ENCODE results near the gene AQP2.

Gene AQP2

GRCh38 chr12:49920915-49921286 lies 29.6 kb upstream of the AQP2 start:
- DNase-seq = no peak

DNA sequence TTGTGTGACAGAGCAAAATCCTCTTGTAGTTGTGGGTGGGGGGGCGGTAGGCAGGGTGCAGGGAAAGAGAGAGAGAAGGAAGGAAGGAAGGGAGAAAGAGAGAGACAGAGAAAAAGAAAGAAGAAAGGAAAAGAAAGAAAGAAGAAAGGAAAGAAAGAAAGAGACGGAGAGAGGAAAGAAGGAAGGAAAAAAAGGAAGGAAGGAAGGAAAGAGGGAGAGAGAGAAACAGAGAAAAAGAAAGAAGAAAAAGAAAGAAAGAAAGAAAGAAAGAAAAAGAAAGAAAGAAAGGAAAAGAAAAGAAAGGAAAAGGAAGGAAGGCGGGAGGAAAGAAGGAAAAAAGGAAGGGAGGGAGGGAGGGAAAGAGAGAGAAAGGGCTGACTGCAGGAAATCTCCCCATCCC lies 29.2 kb upstream of the AQP2 start:
- DNase-seq = no peak

DNA sequence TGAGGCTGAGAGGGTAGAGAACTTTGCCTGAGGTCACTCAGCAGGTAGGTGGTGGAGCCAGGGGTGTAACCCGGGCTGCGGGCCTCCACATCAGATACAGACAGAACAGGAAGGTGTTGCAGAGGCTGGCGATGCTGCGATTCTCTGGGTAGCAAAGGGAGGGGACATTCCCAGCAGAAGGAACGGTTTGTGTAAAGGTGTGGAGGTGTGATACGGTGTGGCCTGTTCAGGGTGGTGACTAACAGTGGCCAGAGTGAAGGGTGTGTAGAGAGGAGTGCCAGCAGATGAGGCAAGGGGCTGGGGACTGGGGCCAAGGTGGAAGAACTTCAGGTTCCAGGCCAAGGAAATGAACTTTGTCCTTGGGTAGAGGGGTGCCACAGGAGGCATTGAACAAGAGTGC lies 28.6 kb upstream of the AQP2 start:
- no peak for DNase-seq

GRCh38 chr12:49922349-49923034 lies 28.0 kb upstream of the AQP2 start:
- no peak for DNase-seq

DNA sequence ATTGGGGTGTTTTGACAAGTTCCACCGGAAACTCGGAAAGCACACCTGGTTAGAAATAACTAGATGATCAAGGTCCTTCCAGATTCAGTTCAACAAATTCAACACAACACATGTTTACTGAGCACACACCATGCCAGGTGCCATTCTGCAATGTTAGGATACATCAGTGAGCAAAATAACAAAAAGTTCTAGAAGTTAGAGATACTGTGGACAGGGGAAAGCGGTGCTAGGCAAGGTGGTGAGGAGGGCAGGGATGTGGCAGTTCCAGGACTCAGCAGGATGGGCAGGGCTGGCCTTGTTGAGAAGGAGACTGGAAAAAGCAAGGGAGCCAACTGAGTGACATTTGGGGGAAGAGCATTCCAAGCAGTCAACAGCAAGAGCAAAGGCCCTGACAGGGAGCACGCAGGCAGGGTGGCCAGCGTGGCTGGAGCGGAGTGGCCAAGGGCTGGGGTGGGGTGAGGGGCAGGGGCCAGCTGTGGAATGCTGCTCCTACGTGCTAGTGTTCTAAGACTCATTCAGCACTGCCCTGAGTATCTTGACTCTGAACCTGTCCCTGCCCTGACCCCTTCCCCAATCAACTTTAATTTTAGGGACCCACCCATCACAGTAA lies 27.4 kb upstream of the AQP2 start:
- DNase-seq = no peak

- DNase-seq = no peak
These were observed 26.5 kb upstream of the AQP2 start for GRCh38 chr12:49923880-49924556.

DNA sequence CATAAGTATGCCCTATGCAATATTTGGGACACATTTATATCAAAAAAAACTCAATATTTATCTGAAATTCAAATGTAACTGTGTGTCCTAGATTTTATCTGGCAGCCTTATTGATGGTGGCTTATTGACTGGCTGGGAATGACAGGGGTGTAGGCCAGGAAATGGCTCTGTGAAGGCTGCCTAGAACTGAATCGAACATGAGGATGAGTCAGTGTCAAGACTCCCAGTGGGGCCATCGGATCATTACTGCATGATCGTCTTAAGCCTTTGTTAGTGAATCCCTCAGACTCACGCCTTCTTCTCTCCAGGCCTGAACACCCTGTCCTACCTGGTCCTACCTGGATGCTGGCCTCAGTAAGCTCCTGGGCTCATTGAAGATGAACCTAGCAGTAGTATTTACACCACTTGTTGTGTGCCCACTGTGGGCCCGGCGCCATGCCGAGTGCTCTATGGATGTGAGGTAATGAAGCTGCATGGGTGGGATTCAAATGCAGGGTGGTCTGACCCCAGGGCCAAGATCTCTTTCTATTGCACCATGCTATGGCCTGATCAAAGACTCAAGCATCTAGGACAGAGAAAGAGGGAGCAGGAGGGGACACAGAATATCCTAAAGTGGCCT lies 25.8 kb upstream of the AQP2 start:
- no peak for DNase-seq

- DNase-seq = no peak
These were observed 24.9 kb upstream of the AQP2 start for GRCh38 chr12:49925433-49926204.

DNA sequence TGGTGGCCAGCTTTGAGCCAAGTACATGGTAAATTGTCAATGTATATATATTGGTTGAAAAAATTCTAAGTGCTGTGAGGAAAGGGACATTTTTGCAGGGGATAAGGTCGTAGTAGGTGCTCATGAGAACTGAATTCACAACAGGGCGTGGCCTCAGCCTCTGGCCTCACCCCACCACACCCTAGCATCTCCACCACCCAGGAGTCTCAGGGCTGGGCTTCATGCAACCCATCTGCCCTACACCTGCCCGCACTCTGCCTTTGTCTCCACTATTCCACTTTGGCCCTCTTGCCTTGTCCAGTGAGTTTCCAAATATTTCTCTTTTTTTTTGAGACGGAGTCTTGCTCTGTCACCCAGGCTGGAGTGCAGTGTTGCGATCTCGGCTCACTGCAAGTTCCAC lies 22.1 kb upstream of the AQP2 start:
- DNase-seq = no peak

- DNase-seq = no peak
These were observed 21.0 kb upstream of the AQP2 start for GRCh38 chr12:49929581-49929980.

DNA sequence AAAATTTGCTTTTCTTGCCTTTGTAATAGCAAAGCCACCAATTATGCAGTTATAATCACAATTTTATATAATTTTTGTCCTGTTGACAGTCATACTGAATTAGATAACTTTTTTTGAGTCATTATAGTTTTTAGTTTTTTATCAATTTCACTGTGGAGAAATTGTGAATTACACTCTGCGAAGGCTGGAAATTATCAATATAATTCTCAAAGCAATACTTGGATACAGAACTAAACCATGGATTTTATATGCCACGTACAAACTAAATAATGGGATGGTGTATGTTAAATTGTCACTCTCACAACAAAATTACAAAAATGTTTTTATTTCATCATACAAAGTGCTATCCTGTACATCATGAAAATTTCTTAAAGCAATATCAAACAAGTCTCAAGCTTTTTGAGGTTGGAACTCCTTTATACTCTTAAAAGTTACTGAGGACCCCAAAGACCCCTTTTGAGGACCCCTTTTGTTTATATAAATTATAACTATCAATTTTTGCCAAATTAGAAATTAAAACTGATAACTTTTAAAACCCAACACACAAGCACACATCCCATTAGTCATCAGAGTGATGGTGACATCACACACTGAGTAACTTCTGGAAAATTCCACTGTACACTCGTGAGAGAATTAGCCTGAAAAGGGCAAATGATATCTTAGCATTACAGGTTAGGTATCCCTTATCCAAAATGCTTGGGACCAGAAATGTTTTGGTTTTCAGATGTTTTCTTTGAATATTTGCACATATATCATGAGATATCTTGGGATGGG lies 19.8 kb upstream of the AQP2 start:
- DNase-seq = no peak

- DNase-seq = no peak
These were observed 18.5 kb upstream of the AQP2 start for GRCh38 chr12:49932023-49932422.

DNA sequence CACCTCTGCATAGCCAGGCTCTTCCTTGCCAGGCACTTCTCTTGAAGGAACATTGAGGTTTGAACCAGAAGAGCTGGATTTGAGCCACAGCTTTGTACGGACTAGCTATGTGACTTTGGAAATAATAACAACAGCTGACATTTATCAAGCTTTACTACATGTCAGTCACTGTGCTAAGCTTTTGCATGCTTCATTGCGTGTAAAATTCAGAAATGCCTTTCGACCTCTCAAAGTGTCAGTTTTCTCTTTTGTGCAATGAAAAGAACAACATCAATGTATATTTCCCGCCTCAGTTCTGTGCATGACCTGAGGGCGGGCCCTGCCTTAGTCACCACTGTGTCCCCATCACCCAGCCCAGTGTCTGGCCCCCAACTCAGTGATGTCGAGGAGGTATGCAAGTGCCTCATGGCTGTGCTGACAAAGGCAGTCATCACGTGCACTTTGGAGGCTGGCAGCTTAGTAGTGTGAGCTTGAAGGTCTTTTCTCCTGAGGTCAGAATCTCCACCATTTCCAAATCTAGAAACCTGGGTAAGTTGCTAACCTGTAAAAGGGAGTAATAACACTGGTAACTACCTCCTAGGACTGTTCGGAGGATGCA lies 17.9 kb upstream of the AQP2 start:
- no peak for DNase-seq

- DNase-seq = no peak
These were observed 16.7 kb upstream of the AQP2 start for GRCh38 chr12:49933796-49934195.

DNA sequence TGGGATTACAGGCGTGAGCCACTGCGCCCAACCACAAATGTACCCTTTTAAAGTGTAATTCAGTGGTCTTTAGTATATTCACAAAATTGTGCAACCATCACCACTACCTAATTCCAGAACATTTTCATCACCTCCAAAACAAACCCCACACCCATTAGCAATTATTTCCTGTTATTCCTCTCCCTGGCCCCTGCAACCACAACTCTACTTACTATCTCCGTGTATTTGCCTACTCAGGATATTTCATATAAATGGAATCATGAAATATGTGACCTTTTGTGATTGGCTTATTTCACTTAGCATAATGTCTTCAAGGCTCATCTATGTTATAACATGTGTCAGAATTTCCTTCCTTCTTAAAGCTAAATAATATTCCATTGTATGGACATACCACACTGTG lies 16.0 kb upstream of the AQP2 start:
- DNase-seq = no peak

DNA sequence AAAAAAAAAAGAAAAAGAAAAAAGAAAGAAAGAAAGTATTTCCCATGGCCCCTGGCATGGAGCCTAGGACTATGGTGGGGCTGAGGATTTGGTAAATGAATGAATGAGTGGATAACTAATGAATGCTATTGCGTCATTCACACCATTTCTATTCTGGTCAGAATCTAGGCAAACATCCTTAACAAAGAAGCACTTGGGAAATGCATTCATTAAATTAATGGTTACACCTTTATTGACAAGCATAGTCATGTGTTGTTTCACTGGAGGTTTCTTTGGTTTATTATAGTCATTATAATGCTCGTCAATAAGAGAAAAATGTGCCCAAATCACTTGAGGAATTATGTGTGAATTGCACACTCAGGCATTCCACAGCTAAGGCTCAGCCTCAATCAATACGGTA lies 13.6 kb upstream of the AQP2 start:
- DNase-seq = no peak

- DNase-seq = no peak
These were observed 12.8 kb upstream of the AQP2 start for GRCh38 chr12:49937639-49938300.

GRCh38 chr12:49939307-49939706 lies 11.2 kb upstream of the AQP2 start:
- DNase-seq = no peak

GRCh38 chr12:49939707-49940106 lies 10.8 kb upstream of the AQP2 start:
- no peak for DNase-seq

- DNase-seq = no peak
These were observed 8.7 kb upstream of the AQP2 start for GRCh38 chr12:49941556-49942511.
